ENCODE results near the gene EDN1.

Gene EDN1

GRCh38 chr6:12344961-12345693 is 55.0 kb downstream of the EDN1 start:
- no peak for DNase-seq (ENCODE audit: low read depth)
- H3K4me3 ChIP-seq (replicated peaks; ENCODE audit: low read depth, low read length), result no peak overlapping the region
- TF ChIP-seq CTCF (IDR thresholded peaks at IDR 0.05; ENCODE audit: low read length, missing control alignments), result no peak

- H3K4me3 ChIP-seq (replicated peaks; ENCODE audit: low read depth, low read length), result no peak overlapping the region
- DNase-seq (ENCODE audit: low read depth), result peak; percentile 56
- TF ChIP-seq CTCF (IDR thresholded peaks at IDR 0.05; ENCODE audit: low read length, missing control alignments), result no peak
Observed at GRCh38 chr6:12345694-12346058, 55.5 kb downstream of the EDN1 start.

All from fibroblast of pulmonary artery (primary cell).